ENCODE results near the gene SPP2. TPM values are rescaled to one million over a fixed set of nuclear protein-coding genes. Genes with fewer than 3 reads are reported as not detected.

Gene SPP2
- total RNA-seq, 1 donor from 2014 or later, result not detected

- Histone ChIP-seq H3K4me3 (ENCODE audit: low read depth, low read length) (no peak overlapping the region), H3K36me3 (ENCODE audit: control insufficient read depth, insufficient read depth, low read length) (no peaks in the 10 kb centered on the region), H3K27me3 (ENCODE audit: control insufficient read depth, insufficient read depth, low read length) (peaks cover 1% of the 10 kb centered on the region)
- DNase-seq (ENCODE audit: low read depth) (no peak), FAIRE-seq (no peak)
- no peak for TF ChIP-seq CTCF (IDR thresholded peaks at IDR 0.05; ENCODE audit: insufficient read depth, low read length, severe bottlenecking)
Measured at GRCh38 chr2:234078129-234078528, 27.6 kb downstream of the SPP2 start.

- no peak for TF ChIP-seq CTCF (IDR thresholded peaks at IDR 0.05; ENCODE audit: insufficient read depth, low read length, severe bottlenecking)
- Histone ChIP-seq H3K36me3 (ENCODE audit: control insufficient read depth, insufficient read depth, low read length) (no peaks in the 10 kb centered on the region), H3K27me3 (ENCODE audit: control insufficient read depth, insufficient read depth, low read length) (peaks cover 4% of the 10 kb centered on the region), H3K4me3 (ENCODE audit: low read depth, low read length) (no peak overlapping the region)
- peak; percentile 16 for DNase-seq (ENCODE audit: low read depth)
- FAIRE-seq, result no peak
Measured at GRCh38 chr2:234081970-234082822, 31.7 kb downstream of the SPP2 start.

- DNase-seq (ENCODE audit: low read depth), result no peak
- FAIRE-seq, result no peak
- TF ChIP-seq CTCF (IDR thresholded peaks at IDR 0.05; ENCODE audit: insufficient read depth, low read length, severe bottlenecking), result no peak
Measured at GRCh38 chr2:234083572-234084348, 33.3 kb downstream of the SPP2 start.

GRCh38 chr2:234091432-234091879 lies 41.0 kb downstream of the SPP2 start:
- Histone ChIP-seq H3K36me3 (ENCODE audit: control insufficient read depth, insufficient read depth, low read length) (no peaks in the 10 kb centered on the region), H3K27me3 (ENCODE audit: control insufficient read depth, insufficient read depth, low read length) (no peaks in the 10 kb centered on the region), H3K4me3 (ENCODE audit: low read depth, low read length) (no peak overlapping the region)
- DNase-seq (ENCODE audit: low read depth) (peak; percentile 30), FAIRE-seq (no peak)
- no peak for TF ChIP-seq CTCF (IDR thresholded peaks at IDR 0.05; ENCODE audit: insufficient read depth, low read length, severe bottlenecking)

More at GRCh38 chr2:234083572-234084348, 33.3 kb downstream of the SPP2 start:
- Histone ChIP-seq H3K4me3 (ENCODE audit: low read depth, low read length) (no peak overlapping the region), H3K27me3 (ENCODE audit: control insufficient read depth, insufficient read depth, low read length) (peaks cover 4% of the 10 kb centered on the region), H3K36me3 (ENCODE audit: control insufficient read depth, insufficient read depth, low read length) (no peaks in the 10 kb centered on the region)

- no peak for TF ChIP-seq CTCF (IDR thresholded peaks at IDR 0.05; ENCODE audit: insufficient read depth, low read length, severe bottlenecking)
- no peaks in the 10 kb centered on the region for H3K36me3 ChIP-seq (ENCODE audit: control insufficient read depth, insufficient read depth, low read length)
- FAIRE-seq (no peak), DNase-seq (ENCODE audit: low read depth) (peak; percentile 22)
- no peak overlapping the region for H3K4me3 ChIP-seq (ENCODE audit: low read depth, low read length)
- no peaks in the 10 kb centered on the region for H3K27me3 ChIP-seq (ENCODE audit: control insufficient read depth, insufficient read depth, low read length)
Measured at GRCh38 chr2:234091883-234092282, 41.4 kb downstream of the SPP2 start.

All from bronchial epithelial cell (primary cell).